Measurements from ENCODE around the gene HTR4.

DNA sequence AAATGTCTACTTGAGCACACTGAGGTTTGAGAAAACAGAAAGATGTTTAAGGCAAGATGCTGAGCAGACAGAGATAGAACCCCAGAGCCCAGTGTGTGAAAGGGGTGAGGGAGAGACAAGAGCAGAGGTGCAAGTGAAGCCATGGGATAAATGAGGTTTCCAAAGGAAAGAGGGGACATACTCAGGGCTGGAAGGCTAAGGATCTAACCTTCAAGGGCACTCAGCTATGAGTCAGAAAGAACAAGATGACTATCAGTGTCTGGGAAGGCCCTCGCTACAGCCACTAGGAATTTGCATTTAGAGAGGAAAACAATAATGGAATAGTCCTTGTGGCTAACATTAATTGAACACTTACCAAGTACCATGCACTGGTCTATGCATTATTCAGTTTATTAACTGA is 113.7 kb downstream of the HTR4 start:
- TF ChIP-seq POLR2AphosphoS5 (IDR thresholded peaks at IDR 0.05) = no peak
- TF ChIP-seq CTCF (IDR thresholded peaks at IDR 0.05) = no peak
